HepG2 (cell line): Measurements from ENCODE around the gene SORL1-AS1.

Experiments
- ARID2 ChIP-seq: sonication (generic); formaldehyde crosslinking; IDR thresholded peaks from 2 replicates; pipeline ENCODE4 v1.8.1; 2022; ENCODE audit warnings: mild to moderate bottlenecking, missing genetic modification reagents, borderline replicate concordance
- CBX5 ChIP-seq: sonication (generic); formaldehyde crosslinking; IDR thresholded peaks from 2 replicates; pipeline ENCODE4 v1.4.0; 2020; ENCODE audit warnings: missing genetic modification reagents, borderline replicate concordance
- ESRRA ChIP-seq: sonication (generic); formaldehyde crosslinking; IDR thresholded peaks from 2 replicates; pipeline ENCODE4 v1.5.1; 2020; ENCODE audit warnings: mild to moderate bottlenecking, low read depth, missing genetic modification reagents
- FOXC1 ChIP-seq: sonication (generic); formaldehyde crosslinking; IDR thresholded peaks from 2 replicates; pipeline ENCODE4 v1.8.0; 2022; ENCODE audit warnings: mild to moderate bottlenecking, missing genetic modification reagents, borderline replicate concordance
- GPN1 ChIP-seq: sonication (generic); formaldehyde crosslinking; IDR thresholded peaks from 2 replicates; pipeline ENCODE4 v1.5.1; 2020; ENCODE audit warnings: missing genetic modification reagents, borderline replicate concordance
- GTF2F1 ChIP-seq: fragments of 150-350 bp; IDR thresholded peaks from 2 replicates; pipeline ENCODE4 v1.6.1; 2014; ENCODE audit warnings: low read length
- HNF1A ChIP-seq, 2 experiments: sonication (generic) in 1 of 2; formaldehyde crosslinking in 1 of 2; IDR thresholded peaks; 2 replicates each; pipeline versions ENCODE4 v1.4.0 to v1.6.1; 2016 to 2020; ENCODE audit warnings: borderline replicate concordance in 1 of 2, low read depth in 1 of 2, mild to moderate bottlenecking in 1 of 2, missing genetic modification reagents in 1 of 2
- NR0B2 ChIP-seq: sonication (generic); formaldehyde crosslinking; IDR thresholded peaks from 2 replicates; pipeline ENCODE4 v1.4.0; 2020; ENCODE audit warnings: mild to moderate bottlenecking, missing genetic modification reagents
- RAD21 ChIP-seq: fragments of 450-650 bp; formaldehyde crosslinking; IDR thresholded peaks from 2 replicates; pipeline ENCODE4 v1.5.0; 2020; ENCODE audit warnings: mild to moderate bottlenecking
- SMAD3 ChIP-seq: sonication (generic); formaldehyde crosslinking; IDR thresholded peaks from 2 replicates; pipeline ENCODE4 v1.4.0; 2020; ENCODE audit warnings: missing genetic modification reagents
- SMARCC2 ChIP-seq: fragments of 450-650 bp; IDR thresholded peaks from 2 replicates; pipeline ENCODE4 v1.6.1; 2017; ENCODE audit warnings: antibody characterized with exemption, mild to moderate bottlenecking
- TBX2 ChIP-seq: sonication (generic); formaldehyde crosslinking; IDR thresholded peaks from 2 replicates; pipeline ENCODE4 v1.5.0; 2020; ENCODE audit warnings: missing genetic modification reagents, mild to moderate bottlenecking, borderline replicate concordance
- TEAD3 ChIP-seq: optimal IDR thresholded peaks from 2 replicates; pipeline ENCODE3; 2016; ENCODE audit warnings: borderline replicate concordance
- TFDP1 ChIP-seq: IDR thresholded peaks from 2 replicates; pipeline ENCODE4 v1.6.1; 2016; ENCODE audit warnings: missing compliant biosample characterization, missing genetic modification reagents, borderline replicate concordance
- TSC22D2 ChIP-seq: sonication (generic); formaldehyde crosslinking; IDR thresholded peaks from 2 replicates; pipeline ENCODE4 v1.5.1; 2020; ENCODE audit warnings: missing genetic modification reagents, mild to moderate bottlenecking, borderline replicate concordance
- XRCC5 ChIP-seq: fragments of 200-400 bp; formaldehyde crosslinking; optimal IDR thresholded peaks from 2 replicates; pipeline ENCODE3; 2017; ENCODE audit warnings: mild to moderate bottlenecking, low read length
- ZFYVE20 ChIP-seq: sonication (generic); formaldehyde crosslinking; IDR thresholded peaks from 2 replicates; pipeline ENCODE4 v1.8.0; 2023; ENCODE audit warnings: low read depth, mild to moderate bottlenecking, moderate library complexity, missing genetic modification reagents, borderline replicate concordance
- ZNF343 ChIP-seq: sonication (generic); formaldehyde crosslinking; IDR thresholded peaks from 2 replicates; pipeline ENCODE4 v1.4.0; 2020; ENCODE audit warnings: mild to moderate bottlenecking, missing genetic modification reagents
- ZNF367 ChIP-seq: sonication (generic); formaldehyde crosslinking; IDR thresholded peaks from 2 replicates; pipeline ENCODE4 v1.4.0; 2020; ENCODE audit warnings: missing genetic modification reagents, borderline replicate concordance
- ZNF619 ChIP-seq: sonication (generic); formaldehyde crosslinking; IDR thresholded peaks from 2 replicates; pipeline ENCODE4 v1.4.0; 2020; ENCODE audit warnings: mild to moderate bottlenecking, missing genetic modification reagents
- ZSCAN21 ChIP-seq: sonication (generic); formaldehyde crosslinking; IDR thresholded peaks from 2 replicates; pipeline ENCODE4 v1.8.0; 2022; ENCODE audit warnings: mild to moderate bottlenecking, missing genetic modification reagents, moderate library complexity, borderline replicate concordance
- ZSCAN30 ChIP-seq: sonication (generic); formaldehyde crosslinking; IDR thresholded peaks from 2 replicates; pipeline ENCODE4 v1.5.0; 2020; ENCODE audit warnings: mild to moderate bottlenecking, missing genetic modification reagents
- ZSCAN9 ChIP-seq: IDR thresholded peaks from 2 replicates; pipeline ENCODE4 v1.6.1; 2016; ENCODE audit warnings: borderline replicate concordance

SORL1-AS1 gene

GRCh38 chr11:121460941-121461514, 8.3 kb upstream of the SORL1-AS1 start (continued):
- TF ChIP-seq GTF2F1 (no peak), TFDP1 (CRISPR knock-in tag) (no peak), ZSCAN21 (CRISPR knock-in tag) (no peak), XRCC5 (no peak), ZNF619 (CRISPR knock-in tag) (no peak), ZNF343 (CRISPR knock-in tag) (no peak), ZSCAN9 (peak; percentile 23; the same call in 1 of the 2 replicates), GPN1 (CRISPR knock-in tag) (no peak), TSC22D2 (CRISPR knock-in tag) (no peak), HNF1A (IDR thresholded peaks at IDR 0.05; ENCODE audit: low read depth) (no peak), HNF1A (CRISPR knock-in tag; IDR thresholded peaks at IDR 0.05; ENCODE audit: borderline replicate concordance) (no peak), TBX2 (peak; percentile 50; the same call in 1 of the 2 replicates), SMAD3 (0 out of 2 replicates have a peak, but pooled peaks have one; percentile 14), ESRRA (CRISPR knock-in tag) (no peak), FOXC1 (CRISPR knock-in tag) (no peak; the same call in 1 of the 2 replicates), NR0B2 (CRISPR knock-in tag) (no peak), ZFYVE20 (CRISPR knock-in tag) (no peak), TEAD3 (no peak), RAD21 (CRISPR knock-in tag) (no peak), ARID2 (no peak), SMARCC2 (no peak), ZSCAN30 (no peak), ZNF367 (CRISPR knock-in tag) (no peak), CBX5 (CRISPR knock-in tag) (no peak)
